Measurements from ENCODE around the gene AHRR.
"Not testable (repeated sequence)": the region's sequence is repeated elsewhere in the genome, so short reads cannot be mapped to it uniquely, and the experiment has no call there.

The AHRR gene

GRCh38 chr5:366541-367357 lies 45.2 kb downstream of the AHRR start:
- in situ Hi-C loops (cut with HindIII; ENCODE audit: low sequenced_read_pairs) = no loop called here
- TF ChIP-seq CTCF (IDR thresholded peaks at IDR 0.05; ENCODE audit: low read depth, low read length) = no peak
- no peak overlapping the region for H3K4me3 ChIP-seq (ENCODE audit: low read depth, low read length)
- DNase-seq (ENCODE audit: low read depth, low spot score) = no peak

- TF ChIP-seq CTCF (IDR thresholded peaks at IDR 0.05; ENCODE audit: low read depth, low read length) = no peak
- no peak overlapping the region for H3K4me3 ChIP-seq (ENCODE audit: low read depth, low read length)
- in situ Hi-C loops (cut with HindIII; ENCODE audit: low sequenced_read_pairs) = no loop called here
- DNase-seq (ENCODE audit: low read depth, low spot score) = no peak
Observed at GRCh38 chr5:367358-368130, 46.0 kb downstream of the AHRR start.

- in situ Hi-C loops (cut with HindIII; ENCODE audit: low sequenced_read_pairs) = no loop called here
- DNase-seq (ENCODE audit: low read depth, low spot score) = peak; percentile 47
- no peak for TF ChIP-seq CTCF (IDR thresholded peaks at IDR 0.05; ENCODE audit: low read depth, low read length)
- no peak overlapping the region for H3K4me3 ChIP-seq (ENCODE audit: low read depth, low read length)
Observed at GRCh38 chr5:368183-369084, 46.9 kb downstream of the AHRR start.

GRCh38 chr5:369151-369868 lies 47.8 kb downstream of the AHRR start:
- H3K4me3 ChIP-seq (ENCODE audit: low read depth, low read length) = no peak overlapping the region
- DNase-seq (ENCODE audit: low read depth, low spot score) = no peak
- in situ Hi-C loops (cut with HindIII; ENCODE audit: low sequenced_read_pairs) = no loop called here
- no peak for TF ChIP-seq CTCF (IDR thresholded peaks at IDR 0.05; ENCODE audit: low read depth, low read length)

GRCh38 chr5:369869-370236 lies 48.3 kb downstream of the AHRR start:
- DNase-seq (ENCODE audit: low read depth, low spot score); in situ Hi-C loops (cut with HindIII; ENCODE audit: low sequenced_read_pairs); H3K4me3 ChIP-seq (ENCODE audit: low read depth, low read length): not testable (repeated sequence)

- no peak for DNase-seq (ENCODE audit: low read depth, low spot score)
- H3K4me3 ChIP-seq (ENCODE audit: low read depth, low read length) = no peak overlapping the region
- in situ Hi-C loops (cut with HindIII; ENCODE audit: low sequenced_read_pairs) = no loop called here
- no peak for TF ChIP-seq CTCF (IDR thresholded peaks at IDR 0.05; ENCODE audit: low read depth, low read length)
Observed at GRCh38 chr5:370311-370958, 48.9 kb downstream of the AHRR start.

Measured in astrocyte of the spinal cord (primary cell).